Neural progenitor cell (in vitro differentiated cells): Measurements from ENCODE around the gene CD83. TPM values are rescaled to one million over a fixed set of nuclear protein-coding genes. Genes with fewer than 3 reads are reported as not detected.
A peak's percentile ranks its signal among the peaks of the same experiment; 100 is the strongest.

Experiments used
- DNase-seq: peaks from one replicate; pipeline ENCODE4 v3.0.0-alpha.2; 2016; ENCODE audit warnings: low spot score
- H2AFZ ChIP-seq: fragments of 200-600 bp; sonication (generic); replicated peaks from 2 replicates; pipeline ENCODE4 v1.6.1; 2016; ENCODE audit warnings: antibody characterized with exemption
- H3F3A ChIP-seq: fragments of 200-600 bp; sonication (generic); 2 replicates; pipeline ENCODE4 v1.6.1; 2016; ENCODE audit warnings: antibody characterized with exemption, low read depth
- H3K27ac ChIP-seq: fragments of 200-600 bp; sonication (generic); 2 replicates; pipeline ENCODE4 v1.5.1; 2016; ENCODE audit warnings: mild to moderate bottlenecking
- H3K27me3 ChIP-seq: fragments of 200-600 bp; sonication (generic); 2 replicates; pipeline ENCODE4 v1.6.1; 2016; ENCODE audit warnings: mild to moderate bottlenecking, moderate library complexity
- H3K36me3 ChIP-seq: fragments of 200-600 bp; sonication (generic); 2 replicates; pipeline ENCODE4 v1.5.1; 2016
- H3K4me1 ChIP-seq: fragments of 200-600 bp; sonication (generic); 2 replicates; pipeline ENCODE4 v1.6.1; 2016; ENCODE audit warnings: mixed run types
- H3K4me2 ChIP-seq: fragments of 200-600 bp; sonication (generic); 2 replicates; pipeline ENCODE4 v1.6.1; 2016
- H3K4me3 ChIP-seq: fragments of 200-600 bp; sonication (generic); 2 replicates; pipeline ENCODE4 v1.5.1; 2016
- H3K79me2 ChIP-seq: fragments of 200-600 bp; sonication (generic); 2 replicates; pipeline ENCODE4 v1.6.1; 2016; ENCODE audit warnings: low read depth
- H3K9ac ChIP-seq: fragments of 200-600 bp; sonication (generic); 2 replicates; pipeline ENCODE4 v1.6.1; 2016
- H3K9me3 ChIP-seq: fragments of 200-600 bp; sonication (generic); 2 replicates; pipeline ENCODE4 v1.5.1; 2016; ENCODE audit warnings: low read depth
- H4K20me1 ChIP-seq: fragments of 200-600 bp; sonication (generic); 2 replicates; pipeline ENCODE4 v1.6.1; 2016; ENCODE audit warnings: low read depth
- H3K27ac Mint-ChIP-seq: 3 replicates; pipeline ENCODE4 v1.8.0; 2021; ENCODE audit warnings: mixed read lengths
- H3K27me3 Mint-ChIP-seq: 2 replicates; pipeline ENCODE4 v1.8.0; 2022; ENCODE audit warnings: low read depth, mild to moderate bottlenecking, inconsistent platforms, moderate library complexity, mixed read lengths; ENCODE audit not compliant: insufficient read depth
- H3K36me3 Mint-ChIP-seq: 3 replicates; pipeline ENCODE4 v1.8.0; 2021; ENCODE audit warnings: mixed read lengths
- H3K4me1 Mint-ChIP-seq: 3 replicates; pipeline ENCODE4 v1.8.0; 2021; ENCODE audit warnings: mixed read lengths
- H3K4me3 Mint-ChIP-seq: 3 replicates; pipeline ENCODE4 v1.8.0; 2021; ENCODE audit warnings: mild to moderate bottlenecking, moderate library complexity, mixed read lengths
- H3K9me3 Mint-ChIP-seq: 3 replicates; pipeline ENCODE4 v1.8.0; 2020; ENCODE audit warnings: mixed read lengths
- CTCF ChIP-seq: fragments of 200-600 bp; sonication (generic); IDR thresholded peaks from 2 replicates; pipeline ENCODE4 v1.5.1; 2017; ENCODE audit warnings: antibody characterized with exemption, mild to moderate bottlenecking
- EZH2 ChIP-seq: fragments of 200-600 bp; sonication (generic); IDR thresholded peaks from 2 replicates; pipeline ENCODE4 v1.6.1; 2017; ENCODE audit warnings: antibody characterized with exemption, mild to moderate bottlenecking, moderate library complexity
- EZH2phosphoT487 ChIP-seq: fragments of 200-600 bp; sonication (generic); IDR thresholded peaks from 2 replicates; pipeline ENCODE4 v1.6.1; 2017; ENCODE audit warnings: antibody characterized with exemption
- total RNA-seq: library from RNA; depleted of rRNA; stranded (reverse); fragments of >200 nt; gene quantifications from 2 replicates; pipeline ENCODE4 v1.2.3, GENCODE V29; 2015; ENCODE audit warnings: low replicate concordance

CD83 gene
- total RNA-seq, 1 donor from 2014 or later: 0.80 TPM

- H2AFZ ChIP-seq: no peak overlapping the region
- no peak overlapping the region for H3K9ac ChIP-seq
- no peaks in the 10 kb centered on the region for H3K36me3 ChIP-seq
- peak overlapping the region; percentile 64 for H3K27ac Mint-ChIP-seq
- H3K4me1 ChIP-seq: peaks cover 11% of the 10 kb centered on the region
- peaks cover 8% of the 10 kb centered on the region for H3F3A ChIP-seq
- no peaks in the 10 kb centered on the region for H3K9me3 Mint-ChIP-seq
- H3K27ac ChIP-seq: no peak overlapping the region
- H3K79me2 ChIP-seq: no peaks in the 10 kb centered on the region
- H3K27me3 ChIP-seq: peaks cover 5% of the 10 kb centered on the region
- H3K36me3 Mint-ChIP-seq: no peaks in the 10 kb centered on the region
- TF ChIP-seq EZH2phosphoT487: no peak
- no peak for TF ChIP-seq CTCF
- TF ChIP-seq EZH2: no peak
- H3K9me3 ChIP-seq: no peaks in the 10 kb centered on the region
- peak overlapping the region; percentile 2 for H3K4me3 Mint-ChIP-seq
- peak overlapping the region; percentile 22 for H3K4me2 ChIP-seq
- peaks cover 31% of the 10 kb centered on the region for H3K4me1 Mint-ChIP-seq
- H3K27me3 Mint-ChIP-seq: peaks cover 2% of the 10 kb centered on the region
- no peak overlapping the region for H3K4me3 ChIP-seq
- H4K20me1 ChIP-seq: no peaks in the 10 kb centered on the region
- DNase-seq: no peak
Observed at GRCh38 chr6:14085176-14085787, 32.3 kb upstream of the CD83 start.

GRCh38 chr6:14086701-14087100, 30.9 kb upstream of the CD83 start:
- no peaks in the 10 kb centered on the region for H3K79me2 ChIP-seq
- no peak overlapping the region for H2AFZ ChIP-seq
- H3K4me3 ChIP-seq: no peak overlapping the region
- H3K9ac ChIP-seq: no peak overlapping the region
- H4K20me1 ChIP-seq: no peaks in the 10 kb centered on the region
- peaks cover 5% of the 10 kb centered on the region for H3K27me3 ChIP-seq
- H3K27ac Mint-ChIP-seq: no peak overlapping the region
- H3K9me3 ChIP-seq: no peaks in the 10 kb centered on the region
- peaks cover 31% of the 10 kb centered on the region for H3K4me1 Mint-ChIP-seq
- H3K27me3 Mint-ChIP-seq: peaks cover 2% of the 10 kb centered on the region
- TF ChIP-seq EZH2 (no peak), CTCF (no peak), EZH2phosphoT487 (no peak)
- H3K36me3 ChIP-seq: no peaks in the 10 kb centered on the region
- no peak overlapping the region for H3K4me3 Mint-ChIP-seq
- no peaks in the 10 kb centered on the region for H3K36me3 Mint-ChIP-seq
- DNase-seq: no peak
- no peaks in the 10 kb centered on the region for H3K9me3 Mint-ChIP-seq
- peaks cover 11% of the 10 kb centered on the region for H3K4me1 ChIP-seq
- H3K27ac ChIP-seq: no peak overlapping the region
- no peak overlapping the region for H3K4me2 ChIP-seq
- H3F3A ChIP-seq: peaks cover 8% of the 10 kb centered on the region

- Histone ChIP-seq H3K27ac (no peak overlapping the region), H3K9me3 (no peaks in the 10 kb centered on the region), H3K9ac (no peak overlapping the region), H3K27me3 (peaks cover 5% of the 10 kb centered on the region), H3K36me3 (no peaks in the 10 kb centered on the region), H4K20me1 (no peaks in the 10 kb centered on the region), H3K4me3 (no peak overlapping the region), H3K4me1 (peaks cover 11% of the 10 kb centered on the region), H2AFZ (no peak overlapping the region), H3K79me2 (no peaks in the 10 kb centered on the region), H3K4me2 (no peak overlapping the region), H3F3A (peaks cover 8% of the 10 kb centered on the region)
- H3K4me3 Mint-ChIP-seq: peak overlapping the region; percentile 10
- H3K4me1 Mint-ChIP-seq: peaks cover 30% of the 10 kb centered on the region
- DNase-seq: no peak
- H3K9me3 Mint-ChIP-seq: peaks cover 2% of the 10 kb centered on the region
- no peak overlapping the region for H3K27ac Mint-ChIP-seq
- no peaks in the 10 kb centered on the region for H3K36me3 Mint-ChIP-seq
- TF ChIP-seq EZH2phosphoT487 (no peak), EZH2 (no peak), CTCF (no peak)
- peaks cover 4% of the 10 kb centered on the region for H3K27me3 Mint-ChIP-seq
Observed at GRCh38 chr6:14088600-14089192, 28.9 kb upstream of the CD83 start.
